NOMO-1 treated with dmso at 0.1 percent for 144 hours (cell line): Measurements from ENCODE around the gene MST1.

Source experiments
- DNase-seq: peaks from one replicate; lab custom pipeline; 2025; ENCODE audit not compliant: unreplicated experiment; lab: John Stamatoyannopoulos, UW

The MST1 gene

GRCh38 chr3:49718858-49719213, 29.6 kb upstream of the MST1 start:
- no peak for DNase-seq

- DNase-seq = no peak
These were observed 28.9 kb upstream of the MST1 start for GRCh38 chr3:49717959-49718857.

- no peak for DNase-seq
These were observed 28.1 kb upstream of the MST1 start for GRCh38 chr3:49717211-49717958.

- no peak for DNase-seq
These were observed 27.5 kb upstream of the MST1 start for GRCh38 chr3:49716691-49717210.

GRCh38 chr3:49716169-49716568, 26.9 kb upstream of the MST1 start:
- no peak for DNase-seq

GRCh38 chr3:49715611-49716121, 26.4 kb upstream of the MST1 start:
- DNase-seq = no peak

GRCh38 chr3:49714728-49715550, 25.7 kb upstream of the MST1 start:
- no peak for DNase-seq

GRCh38 chr3:49713336-49714105, 24.2 kb upstream of the MST1 start:
- no peak for DNase-seq

GRCh38 chr3:49712631-49713317, 23.5 kb upstream of the MST1 start:
- no peak for DNase-seq

GRCh38 chr3:49712166-49712565, 22.9 kb upstream of the MST1 start:
- DNase-seq = no peak

GRCh38 chr3:49711489-49711888, 22.2 kb upstream of the MST1 start:
- no peak for DNase-seq

- DNase-seq = no peak
These were observed 20.6 kb upstream of the MST1 start for GRCh38 chr3:49709852-49710251.

- no peak for DNase-seq
These were observed 17.8 kb upstream of the MST1 start for GRCh38 chr3:49707113-49707480.

- no peak for DNase-seq
These were observed 17.3 kb upstream of the MST1 start for GRCh38 chr3:49706456-49707112.

- DNase-seq = no peak
These were observed 16.2 kb upstream of the MST1 start for GRCh38 chr3:49705390-49705960.

GRCh38 chr3:49704629-49705028, 15.4 kb upstream of the MST1 start:
- no peak for DNase-seq

- no peak for DNase-seq
These were observed 14.7 kb upstream of the MST1 start for GRCh38 chr3:49703956-49704355.

GRCh38 chr3:49703443-49703927, 14.2 kb upstream of the MST1 start:
- no peak for DNase-seq

GRCh38 chr3:49702672-49703071, 13.4 kb upstream of the MST1 start:
- DNase-seq = no peak
